ENCODE data around the gene TPX2. TPM values are rescaled to one million over a fixed set of nuclear protein-coding genes. Genes with fewer than 3 reads are reported as not detected.

TPX2 gene
- total RNA-seq, 2 donors from 2014 or later = not detected

DNA sequence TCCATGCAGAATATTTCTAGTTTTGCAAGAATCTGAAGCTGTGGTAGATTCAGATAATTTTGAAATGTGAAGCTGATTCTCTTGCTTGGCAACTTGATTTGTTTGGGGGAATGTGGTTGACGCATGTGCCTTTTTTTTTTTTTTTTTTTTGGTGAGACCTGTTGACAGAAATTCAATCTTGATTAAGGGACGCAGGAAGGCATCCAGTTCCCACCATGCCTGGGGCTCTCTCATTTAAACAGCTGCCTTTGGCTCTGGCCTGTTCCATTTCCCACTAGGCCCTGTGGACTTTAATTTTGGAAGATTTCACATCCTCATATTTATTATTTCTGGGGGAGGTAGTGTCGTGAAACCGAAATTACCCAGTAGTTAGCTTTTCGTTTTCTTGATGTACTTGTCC lies 8.6 kb downstream of the TPX2 start:
- intact Hi-C loops (cut with DNase I) = no loop called here
- ATAC-seq = no peak
- 44 to 53% methylated on average over 5 of the region's 5 CpGs for WGBS, 2 donors

DNA sequence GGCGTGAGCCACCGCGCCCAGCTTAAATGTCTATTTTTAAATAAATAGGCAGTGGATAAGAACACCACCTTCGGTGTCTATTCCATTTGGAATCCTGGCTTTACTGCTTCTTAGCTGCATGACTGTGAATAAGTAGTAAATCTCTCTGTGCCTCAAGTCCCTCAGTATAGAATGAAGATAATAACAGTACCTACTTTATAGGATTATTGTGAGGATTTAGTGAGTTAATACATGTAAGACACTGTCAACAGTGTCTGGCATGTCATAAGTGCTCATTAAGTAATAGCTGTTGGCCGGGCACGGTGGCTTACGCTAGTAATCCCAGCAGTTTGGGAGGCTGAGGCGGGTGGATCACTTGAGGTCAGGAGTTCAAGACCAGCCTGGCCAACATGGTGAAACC lies 10.1 kb downstream of the TPX2 start:
- TF ChIP-seq, protein P1, sequence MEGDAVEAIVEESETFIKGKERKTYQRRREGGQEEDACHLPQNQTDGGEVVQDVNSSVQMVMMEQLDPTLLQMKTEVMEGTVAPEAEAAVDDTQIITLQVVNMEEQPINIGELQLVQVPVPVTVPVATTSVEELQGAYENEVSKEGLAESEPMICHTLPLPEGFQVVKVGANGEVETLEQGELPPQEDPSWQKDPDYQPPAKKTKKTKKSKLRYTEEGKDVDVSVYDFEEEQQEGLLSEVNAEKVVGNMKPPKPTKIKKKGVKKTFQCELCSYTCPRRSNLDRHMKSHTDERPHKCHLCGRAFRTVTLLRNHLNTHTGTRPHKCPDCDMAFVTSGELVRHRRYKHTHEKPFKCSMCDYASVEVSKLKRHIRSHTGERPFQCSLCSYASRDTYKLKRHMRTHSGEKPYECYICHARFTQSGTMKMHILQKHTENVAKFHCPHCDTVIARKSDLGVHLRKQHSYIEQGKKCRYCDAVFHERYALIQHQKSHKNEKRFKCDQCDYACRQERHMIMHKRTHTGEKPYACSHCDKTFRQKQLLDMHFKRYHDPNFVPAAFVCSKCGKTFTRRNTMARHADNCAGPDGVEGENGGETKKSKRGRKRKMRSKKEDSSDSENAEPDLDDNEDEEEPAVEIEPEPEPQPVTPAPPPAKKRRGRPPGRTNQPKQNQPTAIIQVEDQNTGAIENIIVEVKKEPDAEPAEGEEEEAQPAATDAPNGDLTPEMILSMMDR (IDR thresholded peaks at IDR 0.05) = no peak
- TF ChIP-seq POLR2A (IDR thresholded peaks at IDR 0.05) = no peak
- ATAC-seq (no peak), DNase-seq (no peak)
- 95 to 98% methylated on average over 8 of the region's 8 CpGs for WGBS, 2 donors
- no peaks in the 10 kb centered on the region for H3K36me3 ChIP-seq (replicated peaks in 1 of 2; ENCODE audit: insufficient read depth in 1 of 2, low read depth in 2 of 2)
- no peaks in the 10 kb centered on the region for H3K27me3 ChIP-seq
- no peaks in the 10 kb centered on the region for H3K4me1 ChIP-seq
- no peak overlapping the region for H3K4me3 ChIP-seq
- H3K9me3 ChIP-seq = no peaks in the 10 kb centered on the region
- no peak overlapping the region for H3K27ac ChIP-seq
- intact Hi-C loops (cut with DNase I) = no loop called here

More for the DNA sequence above, 8.6 kb downstream of the TPX2 start:
- Histone ChIP-seq H3K4me3 (no peak overlapping the region), H3K4me1 (no peaks in the 10 kb centered on the region), H3K36me3 (replicated peaks in 1 of 2; ENCODE audit: insufficient read depth in 1 of 2, low read depth in 2 of 2) (no peaks in the 10 kb centered on the region), H3K9me3 (no peaks in the 10 kb centered on the region), H3K27me3 (no peaks in the 10 kb centered on the region), H3K27ac (no peak overlapping the region)
- DNase-seq = no peak
- no peak for TF ChIP-seq POLR2A (IDR thresholded peaks at IDR 0.05)
- TF ChIP-seq, protein P1 (IDR thresholded peaks at IDR 0.05) = no peak

DNA sequence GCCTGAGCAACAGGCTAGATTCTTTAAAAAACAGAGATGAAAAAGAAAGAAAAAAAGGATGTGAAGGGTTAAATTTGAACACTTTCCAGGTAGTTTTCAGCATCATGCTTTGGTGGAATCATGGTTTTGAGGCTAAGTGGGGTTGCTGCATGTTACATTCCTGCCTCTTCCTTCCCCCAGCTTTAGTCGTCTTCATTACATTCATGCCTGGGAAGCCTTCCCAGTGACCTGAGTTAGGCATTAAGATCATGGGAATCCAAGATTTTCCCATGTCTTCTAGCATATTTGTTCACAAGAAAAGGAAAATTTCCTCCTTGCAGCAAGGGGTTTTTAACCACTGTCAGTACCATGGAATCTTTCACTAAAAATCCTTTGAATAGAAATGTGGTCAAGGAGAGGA lies 12.0 kb downstream of the TPX2 start:
- DNase-seq = no peak

DNA sequence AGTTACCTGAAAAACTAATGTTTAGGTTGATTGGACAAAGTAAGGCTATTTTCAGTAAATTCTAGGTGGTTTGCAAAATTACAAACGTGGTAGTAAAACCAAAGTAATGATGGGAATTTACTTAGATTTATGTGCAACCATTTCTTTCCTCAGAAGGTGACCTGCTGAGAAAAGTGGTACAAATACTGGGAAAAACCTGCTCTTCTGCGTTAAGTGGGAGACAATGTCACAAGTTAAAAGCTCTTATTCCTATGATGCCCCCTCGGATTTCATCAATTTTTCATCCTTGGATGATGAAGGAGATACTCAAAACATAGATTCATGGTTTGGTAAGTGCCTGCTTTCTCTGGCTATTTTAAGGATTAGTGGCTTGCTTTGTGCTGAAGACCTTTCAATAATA lies 18.2 kb downstream of the TPX2 start:
- H3K9me3 ChIP-seq = no peaks in the 10 kb centered on the region
- WGBS, 2 donors = 77 to 82% methylated on average over 3 of the region's 3 CpGs
- ATAC-seq = no peak
- no peak overlapping the region for H3K27ac ChIP-seq
- DNase-seq = no peak
- H3K27me3 ChIP-seq = no peaks in the 10 kb centered on the region
- no peak overlapping the region for H3K4me3 ChIP-seq
- TF ChIP-seq POLR2A (IDR thresholded peaks at IDR 0.05) = no peak
- TF ChIP-seq, protein P1 (IDR thresholded peaks at IDR 0.05) = no peak
- H3K36me3 ChIP-seq (replicated peaks in 1 of 2; ENCODE audit: insufficient read depth in 1 of 2, low read depth in 2 of 2) = no peaks in the 10 kb centered on the region
- intact Hi-C loops (cut with DNase I) = no loop called here
- H3K4me1 ChIP-seq = no peaks in the 10 kb centered on the region

More for the DNA sequence above, 12.0 kb downstream of the TPX2 start:
- Histone ChIP-seq H3K27me3 (no peaks in the 10 kb centered on the region), H3K9me3 (no peaks in the 10 kb centered on the region), H3K4me3 (no peak overlapping the region), H3K36me3 (replicated peaks in 1 of 2; ENCODE audit: insufficient read depth in 1 of 2, low read depth in 2 of 2) (no peaks in the 10 kb centered on the region), H3K27ac (no peak overlapping the region), H3K4me1 (no peaks in the 10 kb centered on the region)
- no peak for ATAC-seq
- 70 to 75% methylated on average over 1 of the region's 1 CpG for WGBS, 2 donors
- no peak for TF ChIP-seq POLR2A (IDR thresholded peaks at IDR 0.05)
- TF ChIP-seq, protein P1 (IDR thresholded peaks at IDR 0.05) = no peak
- intact Hi-C loops (cut with DNase I) = no loop called here

DNA sequence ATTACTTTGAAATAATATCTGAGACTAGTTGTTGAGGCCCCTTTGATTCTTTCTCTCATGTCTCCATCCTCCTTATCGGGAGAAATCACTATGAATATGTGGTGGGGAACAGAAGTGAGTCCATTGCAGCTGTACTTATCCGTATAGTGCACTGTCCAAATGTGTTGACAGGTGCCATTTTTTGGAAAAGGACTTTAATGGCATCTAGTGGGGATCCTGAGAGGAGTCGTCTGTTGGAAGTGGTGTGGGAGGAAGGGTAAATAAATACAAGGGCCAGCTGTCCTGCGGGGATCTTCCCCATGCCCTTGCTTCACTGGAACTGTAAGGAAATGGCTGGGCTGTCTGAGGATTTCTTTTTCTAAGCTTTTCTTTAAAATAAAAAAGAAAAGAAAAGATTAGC lies 19.4 kb downstream of the TPX2 start:
- Histone ChIP-seq H3K36me3 (replicated peaks in 1 of 2; ENCODE audit: insufficient read depth in 1 of 2, low read depth in 2 of 2) (no peaks in the 10 kb centered on the region), H3K27ac (no peak overlapping the region), H3K4me3 (no peak overlapping the region), H3K9me3 (no peaks in the 10 kb centered on the region), H3K4me1 (no peaks in the 10 kb centered on the region), H3K27me3 (no peaks in the 10 kb centered on the region)
- ATAC-seq = no peak
- WGBS, 2 donors = 82 to 86% methylated on average over 4 of the region's 4 CpGs
- no peak for DNase-seq
- TF ChIP-seq, protein P1 (IDR thresholded peaks at IDR 0.05) = no peak
- TF ChIP-seq POLR2A (IDR thresholded peaks at IDR 0.05) = no peak
- intact Hi-C loops (cut with DNase I) = no loop called here
